Measurements from ENCODE around the gene DBN1. TPM values are rescaled to one million over a fixed set of nuclear protein-coding genes. Genes with fewer than 3 reads are reported as not detected.

DBN1 gene
- total and polyA plus RNA-seq, 9 of the 15 experiments (the other 6 are each of a cell fraction or from before 2014, with no cell fraction given): 0.25 to 87.2 (median 27.9) TPM

- no peak; the same call in none of the 2 replicates for TF ChIP-seq LCOR (CRISPR knock-in tag; IDR thresholded peaks at IDR 0.05)
- peak; percentile 31; the same call in 1 of the 2 replicates for TF ChIP-seq CBFA2T3 (IDR thresholded peaks at IDR 0.05)
- TF ChIP-seq TBL1XR1 (IDR thresholded peaks at IDR 0.05; ENCODE audit: low read length in 2 of 2): no peak
- TF ChIP-seq ESRRA (IDR thresholded peaks at IDR 0.05; ENCODE audit: borderline replicate concordance, low read depth): peak; percentile 79; the same call in 1 of the 2 replicates
- no peak for TF ChIP-seq LARP7 (IDR thresholded peaks at IDR 0.05)
- TF ChIP-seq ILK (tag; IDR thresholded peaks at IDR 0.05; ENCODE audit: borderline replicate concordance, low read depth): no peak
- no peak for TF ChIP-seq GABPB2 (CRISPR knock-in tag; conservative IDR thresholded peaks at IDR 0.05)
- TF ChIP-seq NR2C2 (CRISPR knock-in tag; IDR thresholded peaks at IDR 0.05): no peak
- peak; percentile 86 for TF ChIP-seq NR2C2 (tag; IDR thresholded peaks at IDR 0.05)
- peak in 1 of 2 experiments; percentile 43; a peak in 1 of 4 replicates for TF ChIP-seq ZNF639 (CRISPR knock-in tag; conservative IDR thresholded peaks at IDR 0.05 in 1 of 2, IDR thresholded peaks at IDR 0.05 in 1 of 2)
- 0 out of 2 replicates have a peak, but pooled peaks have one; percentile 51 for TF ChIP-seq ZBTB43 (CRISPR knock-in tag; IDR thresholded peaks at IDR 0.05)
- no peak for TF ChIP-seq FOXA1 (IDR thresholded peaks at IDR 0.05; ENCODE audit: borderline replicate concordance)
- TF ChIP-seq PHF21A (IDR thresholded peaks at IDR 0.05; ENCODE audit: borderline replicate concordance, low read depth): peak; percentile 79
- TF ChIP-seq THAP12 (CRISPR knock-in tag; IDR thresholded peaks at IDR 0.05): peak; percentile 30; the same call in 1 of the 2 replicates
- no peak for TF ChIP-seq GTF2F1 (IDR thresholded peaks at IDR 0.05; ENCODE audit: low read depth, low read length)
- no peak for TF ChIP-seq ZBTB26 (CRISPR knock-in tag; IDR thresholded peaks at IDR 0.05)
- TF ChIP-seq ZNF644 (tag; IDR thresholded peaks at IDR 0.05; ENCODE audit: low read depth): no peak
- no peak for TF ChIP-seq ZNF740 (CRISPR knock-in tag; IDR thresholded peaks at IDR 0.05)
- TF ChIP-seq ZNF740 (tag; IDR thresholded peaks at IDR 0.05): no peak
Observed at GRCh38 chr5:177425801-177426565, 47.5 kb downstream of the DBN1 start (continued).

Data from K562 (cell line).